GM23248 (cell line): Measurements from ENCODE around the gene HIPK2. TPM values are rescaled to one million over a fixed set of nuclear protein-coding genes. Genes with fewer than 3 reads are reported as not detected.

Experiments
- DNase-seq: peaks from one replicate; pipeline ENCODE4 v3.0.0-alpha.2; 2015
- H2AFZ ChIP-seq: fragments of 200-600 bp; sonication (generic); 2 replicates; pipeline ENCODE4 v1.6.1; 2016; ENCODE audit warnings: antibody characterized with exemption
- H3F3A ChIP-seq: fragments of 200-600 bp; sonication (generic); 2 replicates; pipeline ENCODE4 v1.6.1; 2016; ENCODE audit warnings: mild to moderate bottlenecking, antibody characterized with exemption, mixed run types; ENCODE audit not compliant: insufficient read depth
- H3K27ac ChIP-seq: fragments of 200-600 bp; sonication (generic); 2 replicates; pipeline ENCODE4 v1.5.1; 2016; ENCODE audit warnings: mild to moderate bottlenecking
- H3K27me3 ChIP-seq: fragments of 200-600 bp; sonication (generic); replicated peaks from 2 replicates; pipeline ENCODE4 v1.6.1; 2016; ENCODE audit warnings: mild to moderate bottlenecking; ENCODE audit not compliant: insufficient read depth
- H3K36me3 ChIP-seq: fragments of 200-600 bp; sonication (generic); 2 replicates; pipeline ENCODE4 v1.6.1; 2016; ENCODE audit warnings: low read depth, mild to moderate bottlenecking
- H3K4me1 ChIP-seq: fragments of 200-600 bp; sonication (generic); 2 replicates; pipeline ENCODE4 v1.6.1; 2016; ENCODE audit warnings: mild to moderate bottlenecking; ENCODE audit not compliant: insufficient read depth
- H3K4me2 ChIP-seq: fragments of 200-600 bp; sonication (generic); one replicate; pipeline ENCODE4 v1.6.1; 2016; ENCODE audit warnings: mild to moderate bottlenecking; ENCODE audit not compliant: unreplicated experiment
- H3K4me3 ChIP-seq: fragments of 200-600 bp; sonication (generic); 2 replicates; pipeline ENCODE4 v1.5.1; 2016; ENCODE audit warnings: mild to moderate bottlenecking
- H3K79me2 ChIP-seq: fragments of 200-600 bp; sonication (generic); 2 replicates; pipeline ENCODE4 v1.6.1; 2016; ENCODE audit warnings: mild to moderate bottlenecking; ENCODE audit not compliant: insufficient read depth
- H3K9ac ChIP-seq: fragments of 200-600 bp; sonication (generic); 2 replicates; pipeline ENCODE4 v1.6.1; 2016; ENCODE audit warnings: mild to moderate bottlenecking
- H3K9me2 ChIP-seq: fragments of 200-600 bp; sonication (generic); 2 replicates; pipeline ENCODE4 v1.6.1; 2016; ENCODE audit warnings: mixed run types, mild to moderate bottlenecking, moderate library complexity; ENCODE audit not compliant: insufficient read depth
- H3K9me3 ChIP-seq: fragments of 200-600 bp; sonication (generic); one replicate; pipeline ENCODE4 v1.6.1; 2017; ENCODE audit warnings: low read depth
- H4K20me1 ChIP-seq: fragments of 200-600 bp; sonication (generic); 2 replicates; pipeline ENCODE4 v1.6.0; 2016; ENCODE audit not compliant: insufficient read depth
- EZH2 ChIP-seq: fragments of 200-600 bp; sonication (generic); IDR thresholded peaks from 2 replicates; pipeline ENCODE4 v1.6.1; 2018; ENCODE audit warnings: antibody characterized with exemption, mild to moderate bottlenecking; ENCODE audit not compliant: insufficient read depth, poor library complexity, severe bottlenecking
- EZH2phosphoT487 ChIP-seq: fragments of 200-600 bp; sonication (generic); IDR thresholded peaks from 2 replicates; pipeline ENCODE4 v1.6.1; 2018; ENCODE audit warnings: antibody characterized with exemption, moderate library complexity, mild to moderate bottlenecking, low read depth; ENCODE audit not compliant: insufficient read depth
- WGBS, 2 experiments: methylation state at CpG; one replicate each; pipeline ENCODE4 v1.1.6; 2015 to 2017; ENCODE audit warnings: low lambda C conversion rate in 2 of 2, low coverage in 1 of 2; ENCODE audit errors: missing lambda C conversion rate in 2 of 2; 5-methylcytosine and 5-hydroxymethylcytosine counted together
- in situ Hi-C: fragments of 300-500 bp; cut with MboI; formaldehyde crosslinking; loops from 2 replicates; pipeline ENCODE4 v1.15.0; 2020
- polyA plus RNA-seq: library from polyadenylated mRNA; unstranded; fragments of >200 nt; fragmentation: Nextera tagmentation; extraction: Ambion mirVana; gene quantifications from 2 replicates; pipeline ENCODE4 v1.2.1, GENCODE V29; 2016
- total RNA-seq: library from RNA; depleted of rRNA; stranded (reverse); fragments of >200 nt; shearing (Covaris generic); gene quantifications from 2 replicates; pipeline ENCODE4 v1.2.3, GENCODE V29; 2014

Gene HIPK2
- total and polyA plus RNA-seq, 2 experiments from 2014 or later: 4.7 to 7.9 TPM

GRCh38 chr7:139732471-139733167 lies 45.2 kb downstream of the HIPK2 start:
- DNase-seq: no peak
- no peak for TF ChIP-seq EZH2phosphoT487
- TF ChIP-seq EZH2: no peak
- H3K4me3 ChIP-seq: peak overlapping the region; percentile 47
- no peaks in the 10 kb centered on the region for H3K9me2 ChIP-seq
- 0 out of 2 replicates have a peak, but pooled peaks cover 3% of the 10 kb centered on the region for H3K36me3 ChIP-seq
- in situ Hi-C loops: no loop called here
- H2AFZ ChIP-seq: no peak overlapping the region
- no peaks in the 10 kb centered on the region for H3K27me3 ChIP-seq
- H3K9ac ChIP-seq: peak overlapping the region; percentile 70; the same call in 1 of the 2 replicates
- H3K4me2 ChIP-seq: peak overlapping the region; percentile 93
- H3F3A ChIP-seq: peaks cover 55% of the 10 kb centered on the region
- no peaks in the 10 kb centered on the region for H3K9me3 ChIP-seq
- peak overlapping the region; percentile 88 for H3K27ac ChIP-seq
- H3K79me2 ChIP-seq: peaks cover 79% of the 10 kb centered on the region
- 94 to 100% methylated on average over 2 of the region's 2 CpGs for WGBS, 2 experiments
- H3K4me1 ChIP-seq: peaks cover 65% of the 10 kb centered on the region
- no peaks in the 10 kb centered on the region for H4K20me1 ChIP-seq

GRCh38 chr7:139731802-139732470 lies 45.9 kb downstream of the HIPK2 start:
- Histone ChIP-seq H3F3A (peaks cover 60% of the 10 kb centered on the region), H2AFZ (no peak overlapping the region), H3K27me3 (no peaks in the 10 kb centered on the region), H3K27ac (peak overlapping the region; percentile 88), H4K20me1 (no peaks in the 10 kb centered on the region), H3K4me1 (peaks cover 65% of the 10 kb centered on the region), H3K9ac (peak overlapping the region; percentile 70), H3K36me3 (0 out of 2 replicates have a peak, but pooled peaks cover 3% of the 10 kb centered on the region), H3K9me2 (no peaks in the 10 kb centered on the region), H3K4me3 (peak overlapping the region; percentile 47), H3K4me2 (peak overlapping the region; percentile 93), H3K79me2 (peaks cover 78% of the 10 kb centered on the region), H3K9me3 (no peaks in the 10 kb centered on the region)
- WGBS, 2 experiments: 13 to 15% methylated on average over 9 of the region's 9 CpGs
- in situ Hi-C loops: no loop called here
- peak; percentile 92 for DNase-seq
- TF ChIP-seq EZH2phosphoT487 (0 out of 2 replicates have a peak, but pooled peaks have one; percentile 13), EZH2 (no peak)

GRCh38 chr7:139730746-139731612 lies 46.8 kb downstream of the HIPK2 start:
- peak; percentile 70 for DNase-seq
- H3K4me1 ChIP-seq: peaks cover 70% of the 10 kb centered on the region
- H3K79me2 ChIP-seq: peaks cover 77% of the 10 kb centered on the region
- in situ Hi-C loops: no loop called here
- no peaks in the 10 kb centered on the region for H3K9me3 ChIP-seq
- no peaks in the 10 kb centered on the region for H4K20me1 ChIP-seq
- H3K27ac ChIP-seq: peak overlapping the region; percentile 88
- TF ChIP-seq EZH2 (no peak), EZH2phosphoT487 (no peak)
- no peaks in the 10 kb centered on the region for H3K9me2 ChIP-seq
- H3F3A ChIP-seq: peaks cover 70% of the 10 kb centered on the region
- H3K9ac ChIP-seq: peak overlapping the region; percentile 70
- H3K4me2 ChIP-seq: peak overlapping the region; percentile 93
- no peak overlapping the region for H2AFZ ChIP-seq
- 0 out of 2 replicates have a peak, but pooled peaks cover 3% of the 10 kb centered on the region for H3K36me3 ChIP-seq
- no peaks in the 10 kb centered on the region for H3K27me3 ChIP-seq
- 51 to 53% methylated on average over 15 of the region's 15 CpGs for WGBS, 2 experiments
- peak overlapping the region; percentile 47 for H3K4me3 ChIP-seq

GRCh38 chr7:139728203-139728602 lies 49.6 kb downstream of the HIPK2 start:
- peaks cover 79% of the 10 kb centered on the region for H3K79me2 ChIP-seq
- no peak overlapping the region for H3K4me2 ChIP-seq
- H3F3A ChIP-seq: peaks cover 72% of the 10 kb centered on the region
- H3K27ac ChIP-seq: no peak overlapping the region
- 0 out of 2 replicates have a peak, but pooled peaks cover 3% of the 10 kb centered on the region for H3K36me3 ChIP-seq
- WGBS, 2 experiments: 100% methylated on average over 1 of the region's 1 CpG
- no peaks in the 10 kb centered on the region for H3K9me3 ChIP-seq
- H3K4me1 ChIP-seq: peaks cover 72% of the 10 kb centered on the region
- 0 out of 2 replicates have a peak, but pooled peaks cover 2% of the 10 kb centered on the region for H4K20me1 ChIP-seq
- H3K9me2 ChIP-seq: no peaks in the 10 kb centered on the region
- H3K9ac ChIP-seq: no peak overlapping the region
- no peaks in the 10 kb centered on the region for H3K27me3 ChIP-seq
- DNase-seq: no peak
- in situ Hi-C loops: no loop called here
- H3K4me3 ChIP-seq: no peak overlapping the region
- TF ChIP-seq EZH2phosphoT487 (no peak), EZH2 (no peak)
- no peak overlapping the region for H2AFZ ChIP-seq
